SK-N-SH (cell line): ENCODE measurements around the gene PIF1. TPM values are rescaled to one million over a fixed set of nuclear protein-coding genes. Genes with fewer than 3 reads are reported as not detected.
"Not testable (repeated sequence)": the region's sequence is repeated elsewhere in the genome, so short reads cannot be mapped to it uniquely, and the experiment has no call there.

Experiments
- CTCF ChIA-PET: fragments of 300-600, 350-600 bp; formaldehyde crosslinking; extraction: SDS; loops from one replicate; lab custom pipeline; 2021; lab: Yijun Ruan, JAX
- POLR2A ChIA-PET: fragments of 350-600 bp; sonication (Branson Sonifier 250); formaldehyde crosslinking; extraction: SDS; loops from one replicate; lab custom pipeline; 2020; ENCODE audit warnings: antibody characterized with exemption, inconsistent platforms; lab: Yijun Ruan, JAX
- DNase-seq: peaks from one replicate; pipeline ENCODE4 v3.0.0; 2012
- H2AFZ ChIP-seq: fragments of 200-600 bp; sonication (generic); 2 replicates; pipeline ENCODE4 v1.8.1; 2016; ENCODE audit warnings: antibody characterized with exemption, mild to moderate bottlenecking, low read depth
- H3F3A ChIP-seq: fragments of 200-600 bp; sonication (generic); replicated peaks from 2 replicates; pipeline ENCODE3; 2016; ENCODE audit warnings: antibody characterized with exemption, mild to moderate bottlenecking; ENCODE audit not compliant: insufficient read depth
- H3K27ac ChIP-seq, 2 experiments: fragments of 200-500 bp in 1 of 2; fragments of 200-600 bp in 1 of 2; sonication (Bioruptor generic) in 1 of 2; sonication (generic), shearing (Covaris generic) in 1 of 2; 2 replicates each; pipeline versions ENCODE4 v1.5.1 to v1.6.1; 2014 to 2016; ENCODE audit warnings: low read depth in 2 of 2, inconsistent platforms in 1 of 2, low read length in 1 of 2, mild to moderate bottlenecking in 1 of 2, mixed read lengths in 1 of 2
- H3K27me3 ChIP-seq: fragments of 200-600 bp; sonication (generic), shearing (Covaris generic); 2 replicates; pipeline ENCODE4 v1.6.1; 2016; ENCODE audit warnings: mixed run types; ENCODE audit not compliant: insufficient read depth
- H3K36me3 ChIP-seq, 2 experiments: fragments of 200-500 bp in 1 of 2; fragments of 200-600 bp in 1 of 2; sonication (Bioruptor generic) in 1 of 2; sonication (generic) in 1 of 2; replicated peaks in 1 of 2; 2 replicates each; pipeline versions ENCODE3 to v1.5.1; 2014 to 2016; ENCODE audit warnings: low read length in 1 of 2, mild to moderate bottlenecking in 1 of 2; ENCODE audit not compliant: insufficient read depth in 2 of 2, control insufficient read depth in 1 of 2
- H3K4me1 ChIP-seq, 2 experiments: fragments of 200-500 bp in 1 of 2; fragments of 200-600 bp in 1 of 2; sonication (Bioruptor generic) in 1 of 2; sonication (generic), shearing (Covaris generic) in 1 of 2; 2 replicates each; pipeline versions ENCODE4 v1.5.1 to v1.6.1; 2014 to 2016; ENCODE audit warnings: low read depth in 1 of 2, low read length in 1 of 2, mixed run types in 1 of 2; ENCODE audit not compliant: insufficient read depth in 2 of 2, control insufficient read depth in 1 of 2
- H3K4me2 ChIP-seq: fragments of 200-600 bp; sonication (generic), shearing (Covaris generic); 2 replicates; pipeline ENCODE4 v1.6.1; 2017; ENCODE audit warnings: mixed run types
- H3K4me3 ChIP-seq, 2 experiments: fragments of 200-500 bp in 1 of 2; fragments of 200-600 bp in 1 of 2; sonication (Bioruptor generic) in 1 of 2; sonication (generic), shearing (Covaris generic) in 1 of 2; 2 replicates each; pipeline versions ENCODE4 v1.5.1 to v1.8.1; 2014 to 2016; ENCODE audit warnings: low read depth in 2 of 2, inconsistent platforms in 1 of 2, low read length in 1 of 2, mild to moderate bottlenecking in 1 of 2, mixed read lengths in 1 of 2, moderate library complexity in 1 of 2
- H3K79me2 ChIP-seq: fragments of 200-600 bp; sonication (generic); 2 replicates; pipeline ENCODE4 v1.8.1; 2017; ENCODE audit warnings: mild to moderate bottlenecking; ENCODE audit not compliant: insufficient read depth
- H3K9ac ChIP-seq: fragments of 200-600 bp; sonication (generic); 2 replicates; pipeline ENCODE4 v1.6.1; 2017; ENCODE audit warnings: mixed run types
- H3K9me2 ChIP-seq: fragments of 200-600 bp; sonication (generic); 2 replicates; pipeline ENCODE4 v1.6.1; 2017; ENCODE audit warnings: mixed run types
- H3K9me3 ChIP-seq: fragments of 200-600 bp; sonication (generic); 2 replicates; pipeline ENCODE4 v1.6.1; 2017; ENCODE audit warnings: mixed run types, mild to moderate bottlenecking, moderate library complexity
- H4K20me1 ChIP-seq: fragments of 200-600 bp; sonication (generic); 2 replicates; pipeline ENCODE4 v1.6.1; 2017; ENCODE audit warnings: mild to moderate bottlenecking, mixed run types; ENCODE audit not compliant: insufficient read depth
- CHD2 ChIP-seq: fragments of 150-350 bp; IDR thresholded peaks from 2 replicates; pipeline ENCODE4 v1.6.1; 2018; ENCODE audit warnings: low read length; ENCODE audit not compliant: partially characterized antibody
- EP300 ChIP-seq, 2 experiments: IDR thresholded peaks; 2 replicates each; pipeline versions ENCODE4 v1.4.0 to v1.6.1; 2012; ENCODE audit warnings: borderline replicate concordance in 1 of 2, low read depth in 1 of 2, low read length in 1 of 2
- FOXJ3 ChIP-seq: sonication (generic); formaldehyde crosslinking; IDR thresholded peaks from 2 replicates; pipeline ENCODE4 v1.5.1; 2020; ENCODE audit warnings: mild to moderate bottlenecking, missing genetic modification reagents
- FOXM1 ChIP-seq: IDR thresholded peaks from 2 replicates; pipeline ENCODE4 v1.4.0; 2012; ENCODE audit warnings: low read depth, mild to moderate bottlenecking
- IRF3 ChIP-seq: fragments of 150-350 bp; IDR thresholded peaks from 2 replicates; pipeline ENCODE4 v1.6.1; 2016; ENCODE audit warnings: mild to moderate bottlenecking, low read depth, low read length
- MEF2A ChIP-seq: IDR thresholded peaks from 2 replicates; pipeline ENCODE4 v1.4.0; 2012; ENCODE audit warnings: low read depth, borderline replicate concordance
- MXI1 ChIP-seq: IDR thresholded peaks from 2 replicates; pipeline ENCODE4 v1.6.1; 2012; ENCODE audit warnings: mild to moderate bottlenecking, low read depth, low read length, improper control_type of control experiment
- PBX3 ChIP-seq: IDR thresholded peaks from 2 replicates; pipeline ENCODE4; 2012
- REST ChIP-seq: IDR thresholded peaks from 2 replicates; pipeline ENCODE4 v1.6.1; 2012; ENCODE audit warnings: mild to moderate bottlenecking, low read depth, low read length, moderate library complexity
- RFX5 ChIP-seq: IDR thresholded peaks from 2 replicates; pipeline ENCODE4 v1.6.1; 2012; ENCODE audit warnings: mild to moderate bottlenecking, improper control_type of control experiment, low read length
- SMC3 ChIP-seq: IDR thresholded peaks from 2 replicates; pipeline ENCODE4 v1.6.1; 2012; ENCODE audit warnings: low read depth, low read length, improper control_type of control experiment
- TCF12 ChIP-seq: IDR thresholded peaks from 2 replicates; pipeline ENCODE4 v1.4.0; 2012
- WGBS: methylation state at CpG from one replicate; pipeline ENCODE4 v1.1.6; 2017; ENCODE audit warnings: low lambda C conversion rate; 5-methylcytosine and 5-hydroxymethylcytosine counted together
- polyA plus RNA-seq, 3 experiments: library from polyadenylated mRNA; depleted of rRNA; stranded (reverse); fragments of >200 nt; gene quantifications; 2 replicates each; pipeline ENCODE4 v1.2.3, GENCODE V29; 2012

Gene PIF1
- polyA plus RNA-seq, 1 of the 3 experiments (the other 2 are of a cell fraction) = 12.4 TPM

GRCh38 chr15:64800476-64800875 lies 25.0 kb downstream of the PIF1 start:
- POLR2A ChIA-PET = interaction anchor here (1.7 kb wide), 2 partner anchors 25 to 68 kb away, joined by 3 to 4 read pairs; partner anchors contain the start of gene PIF1
- no peak for TF ChIP-seq MXI1
- no peak for TF ChIP-seq EP300 (IDR thresholded peaks at IDR 0.05; ENCODE audit: borderline replicate concordance in 1 of 2, low read depth in 1 of 2, low read length in 1 of 2)
- no peak for TF ChIP-seq FOXJ3
- TF ChIP-seq TCF12 = no peak
- TF ChIP-seq FOXM1 = no peak
- TF ChIP-seq PBX3 = no peak
- no peak for TF ChIP-seq REST
- no peak for TF ChIP-seq IRF3
- TF ChIP-seq CHD2 = no peak
- TF ChIP-seq SMC3 = no peak
- TF ChIP-seq RFX5 = no peak
- TF ChIP-seq MEF2A = no peak
- TF ChIP-seq, all 33 proteins: peak for 0
- H3K79me2 ChIP-seq = no peaks in the 10 kb centered on the region
- no peaks in the 10 kb centered on the region for H3K9me2 ChIP-seq
- H3K27ac ChIP-seq = peak overlapping the region in 1 of 2 experiments; percentile 4; a peak in 1 of 4 replicates
- no peak overlapping the region for H3K4me2 ChIP-seq
- no peaks in the 10 kb centered on the region for H3K9me3 ChIP-seq
- WGBS = 84% methylated on average over 2 of the region's 2 CpGs
- no peak overlapping the region for H3K9ac ChIP-seq
- H3K4me3 ChIP-seq = no peak overlapping the region
- H4K20me1 ChIP-seq = no peaks in the 10 kb centered on the region
- CTCF ChIA-PET = interaction anchor here (2.3 kb wide), 1 partner anchor 10 kb away, joined by 18 read pairs; no protein-coding TSS in a partner anchor
- H3K36me3 ChIP-seq = no peaks in the 10 kb centered on the region
- no peaks in the 10 kb centered on the region for H3F3A ChIP-seq
- DNase-seq = no peak
- no peak overlapping the region for H2AFZ ChIP-seq
- no peaks in the 10 kb centered on the region for H3K27me3 ChIP-seq
- H3K4me1 ChIP-seq = peaks cover 0 to 10% of the 10 kb centered on the region in 2 experiments; a peak in 1 of 4 replicates

- H3K4me3 ChIP-seq, H3K9me3 ChIP-seq, H3K36me3 ChIP-seq, CTCF ChIA-PET, H3K27me3 ChIP-seq, H3K79me2 ChIP-seq, H3K27ac ChIP-seq, H4K20me1 ChIP-seq, H3K9me2 ChIP-seq, DNase-seq, H3F3A ChIP-seq, POLR2A ChIA-PET, H2AFZ ChIP-seq, H3K9ac ChIP-seq, H3K4me2 ChIP-seq: not testable (repeated sequence)
- no CpG with 5 or more reads among the region's 29 CpGs for WGBS
- H3K4me1 ChIP-seq = peaks cover 0 to 10% of the 10 kb centered on the region in 2 experiments; a peak in 1 of 4 replicates
Measured at GRCh38 chr15:64798905-64799304, 26.5 kb downstream of the PIF1 start.

GRCh38 chr15:64795921-64796320 lies 29.5 kb downstream of the PIF1 start:
- H2AFZ ChIP-seq, H3K4me3 ChIP-seq, H3K9ac ChIP-seq, H3K27ac ChIP-seq, H3K9me2 ChIP-seq, H3K4me2 ChIP-seq, H3K79me2 ChIP-seq, H3K9me3 ChIP-seq, H3K36me3 ChIP-seq, H3K4me1 ChIP-seq, H4K20me1 ChIP-seq, DNase-seq, H3F3A ChIP-seq, H3K27me3 ChIP-seq: not testable (repeated sequence)
- CTCF ChIA-PET = interaction anchor here (1.2 to 3.2 kb wide), 2 partner anchors 14 to 65 kb away, joined by 3 to 10 read pairs; no protein-coding TSS in a partner anchor
- 90% methylated on average over 9 of the region's 9 CpGs for WGBS
- POLR2A ChIA-PET = interaction anchor here (0.6 kb wide), 1 partner anchor 495 kb away, joined by 3 read pairs; no protein-coding TSS in a partner anchor
